Activated effector memory CD4-positive, alpha-beta T cell treated with Interleukin-2 at 50 U/mL for 16 hours (primary cell): ENCODE measurements around the gene CD276.

Experiments used
- DNase-seq: peaks from one replicate; pipeline ENCODE4 v3.0.0-alpha.2; 2020

Gene CD276

DNA sequence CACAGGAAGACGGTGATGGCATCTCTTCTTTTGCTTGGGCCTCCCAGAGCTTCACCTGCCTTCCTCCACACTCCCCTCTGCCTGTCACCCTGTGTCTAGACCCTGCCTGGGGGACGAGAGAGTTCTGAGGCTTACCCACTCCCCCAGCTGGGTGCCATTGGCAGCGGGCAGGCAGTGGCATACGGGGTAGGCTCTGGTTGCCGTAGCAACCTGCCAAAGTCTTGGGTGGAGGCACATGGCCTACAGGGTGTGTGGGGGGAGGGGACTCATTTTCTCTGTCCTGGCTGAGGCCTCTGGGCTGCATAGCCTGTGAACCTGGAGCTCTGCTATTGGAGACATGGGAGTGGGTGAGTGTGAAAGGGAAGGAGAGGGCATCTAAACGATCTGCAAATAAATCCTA, 64.5 kb downstream of the CD276 start:
- DNase-seq = no peak

DNA sequence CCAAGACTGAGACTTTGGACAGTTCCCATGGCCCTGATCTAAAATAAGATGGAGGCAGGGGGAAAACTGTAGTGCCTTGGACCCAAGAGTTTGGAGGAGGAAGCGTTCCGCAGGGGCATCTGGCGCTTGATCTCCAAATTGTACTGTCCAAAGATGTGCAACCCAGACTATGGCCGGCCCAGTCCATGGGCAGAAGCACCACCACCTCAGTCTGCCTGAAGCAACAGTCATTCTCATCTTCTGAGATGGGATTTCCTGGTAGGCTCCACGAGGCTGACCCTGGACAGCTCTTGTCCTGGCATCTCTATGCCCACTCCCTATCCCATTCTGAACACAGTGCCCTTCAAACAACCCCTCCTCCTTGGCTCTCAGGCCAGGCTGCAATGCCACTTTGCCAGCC, 65.3 kb downstream of the CD276 start:
- DNase-seq = no peak

DNA sequence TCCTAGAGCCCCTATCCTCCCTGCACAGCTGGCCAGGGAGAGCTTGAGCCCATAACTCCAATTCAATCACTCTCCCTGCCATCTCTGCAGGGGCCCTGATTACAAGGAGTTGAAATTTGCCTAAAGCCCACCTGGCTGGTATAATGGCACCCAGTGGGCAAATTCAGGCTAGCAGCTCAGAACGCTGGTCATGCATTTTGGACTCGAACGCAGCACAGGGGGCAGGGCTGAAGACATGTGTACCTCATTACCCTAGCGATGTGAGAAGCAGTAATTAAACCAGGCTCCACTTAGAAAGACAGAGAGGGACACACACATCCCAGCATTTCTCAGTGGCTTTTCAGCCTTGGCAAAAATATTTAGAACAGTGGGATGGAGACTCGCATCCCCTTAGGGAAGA, 65.8 kb downstream of the CD276 start:
- no peak for DNase-seq

GRCh38 chr15:73750438-73750837, 66.3 kb downstream of the CD276 start:
- no peak for DNase-seq

- no peak for DNase-seq
These were observed 66.8 kb downstream of the CD276 start for GRCh38 chr15:73750951-73751350.

- no peak for DNase-seq
These were observed 67.3 kb downstream of the CD276 start for GRCh38 chr15:73751511-73751898.

DNA sequence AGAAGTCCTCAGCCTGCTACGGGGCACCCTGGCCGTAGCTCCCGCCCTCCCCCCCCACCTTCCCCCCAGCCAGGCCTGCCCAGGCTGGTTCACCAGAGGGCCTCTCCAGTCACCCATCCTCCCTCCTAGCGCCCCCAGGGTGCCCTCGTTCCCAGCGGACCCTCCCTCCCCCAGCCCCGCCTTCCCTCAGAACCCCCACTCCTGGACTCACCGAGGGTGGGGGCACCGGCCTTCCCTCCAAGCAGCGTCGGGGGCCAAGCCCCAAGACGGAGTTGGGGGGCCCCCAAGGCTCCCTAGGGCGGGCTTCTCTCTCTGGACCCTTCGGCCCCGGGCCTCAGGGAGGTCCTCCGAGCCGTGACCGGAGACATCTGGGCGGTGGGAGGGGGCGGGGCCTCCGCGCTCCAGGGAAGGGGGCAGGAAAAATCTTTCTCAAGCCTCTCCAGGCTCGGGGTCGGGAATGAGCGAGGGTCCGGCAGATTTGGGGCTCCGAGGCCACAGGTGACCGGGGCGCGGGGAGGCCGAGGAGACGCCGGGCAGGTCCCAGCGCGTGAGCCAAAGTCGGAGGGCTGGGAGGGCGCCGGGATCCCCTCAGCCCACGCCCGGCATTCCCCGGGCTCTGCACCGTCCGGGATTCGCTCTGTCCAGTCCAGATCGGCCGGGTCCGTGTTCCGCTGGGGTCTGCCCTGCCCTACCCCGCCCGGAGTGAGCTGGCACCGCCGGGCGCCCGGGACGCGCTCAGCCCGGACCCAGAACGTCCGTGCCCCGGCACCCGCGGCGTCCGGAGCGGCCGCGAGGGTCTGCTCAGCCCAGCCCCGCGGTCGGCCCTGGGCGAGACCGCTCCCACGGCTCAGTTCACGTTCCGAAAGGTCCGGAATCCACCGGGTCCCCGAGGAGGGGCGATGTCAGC, 68.0 kb downstream of the CD276 start:
- DNase-seq = no peak

DNA sequence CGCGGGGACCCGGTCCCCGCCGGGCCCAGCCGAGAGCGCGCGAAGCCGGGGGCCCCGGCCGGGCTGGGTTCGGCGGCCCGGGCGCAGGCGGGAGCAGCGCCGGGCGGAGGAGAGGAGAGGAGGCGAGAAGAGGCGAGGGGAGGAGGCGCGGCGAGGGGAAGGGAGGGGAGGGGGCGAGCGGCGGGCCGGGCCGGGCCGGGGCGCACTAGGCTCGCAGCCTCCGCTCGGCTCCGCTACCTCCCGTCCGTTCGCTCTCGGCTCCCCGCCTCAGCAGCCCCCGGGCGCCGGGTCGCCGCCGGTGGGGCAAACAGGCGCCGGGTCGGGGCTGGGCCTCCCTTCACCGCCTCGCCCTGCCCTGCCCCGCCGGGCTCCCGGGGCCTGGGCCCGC, 68.6 kb downstream of the CD276 start:
- DNase-seq = no peak

GRCh38 chr15:73753250-73754130, 69.3 kb downstream of the CD276 start, which contains the start of gene INSYN1:
TSS of gene INSYN1 (minus strand) at chr15:73753351. CDS start at chr15:73751130, 2,221 bp downstream.
- no peak for DNase-seq

DNA sequence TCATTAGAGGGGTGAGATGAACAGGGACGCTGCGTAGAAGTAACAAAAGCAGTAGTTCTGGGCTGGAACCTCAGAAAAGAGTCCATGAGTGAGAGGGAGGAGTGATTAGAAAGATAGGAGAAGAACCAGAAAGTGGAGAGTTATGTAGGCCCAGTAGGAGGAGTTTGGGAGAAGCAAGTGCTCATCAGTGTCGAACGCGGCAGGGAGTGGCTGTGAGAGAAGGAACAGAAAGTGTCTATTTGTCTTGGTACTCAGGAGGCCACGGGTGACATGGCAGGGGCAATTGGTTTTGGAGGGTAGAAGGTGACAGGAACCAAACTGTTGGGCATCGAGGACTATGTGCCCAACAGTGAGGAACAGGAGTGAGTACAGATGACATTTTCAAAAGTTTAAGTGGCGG, 70.3 kb downstream of the CD276 start:
- DNase-seq = no peak

GRCh38 chr15:73755481-73755880, 71.3 kb downstream of the CD276 start:
- no peak for DNase-seq

DNA sequence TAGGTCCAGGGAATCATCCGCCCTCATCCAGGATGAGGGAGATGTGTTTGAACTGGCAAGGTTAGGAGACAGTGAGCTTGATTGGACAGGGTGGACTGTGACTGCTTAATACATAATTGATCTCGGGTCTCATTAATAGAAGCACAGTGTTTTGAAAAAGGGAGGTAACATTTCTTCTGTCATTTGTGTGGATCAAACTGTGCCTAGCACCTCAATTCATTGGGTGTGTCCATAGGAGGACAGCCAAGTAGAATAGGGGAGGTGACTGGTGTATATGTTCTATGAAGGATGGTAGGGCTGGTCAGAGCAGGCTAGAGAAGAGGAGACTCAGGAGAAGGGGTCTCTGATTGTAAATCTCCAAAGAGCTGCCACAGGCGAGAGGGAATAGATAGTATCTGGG, 71.8 kb downstream of the CD276 start:
- no peak for DNase-seq

- no peak for DNase-seq
These were observed 72.2 kb downstream of the CD276 start for GRCh38 chr15:73756390-73756789.

- DNase-seq = no peak
These were observed 72.8 kb downstream of the CD276 start for GRCh38 chr15:73756947-73757513.

GRCh38 chr15:73757571-73757970, 73.4 kb downstream of the CD276 start:
- DNase-seq = no peak

GRCh38 chr15:73758461-73758860, 74.3 kb downstream of the CD276 start:
- DNase-seq = no peak

DNA sequence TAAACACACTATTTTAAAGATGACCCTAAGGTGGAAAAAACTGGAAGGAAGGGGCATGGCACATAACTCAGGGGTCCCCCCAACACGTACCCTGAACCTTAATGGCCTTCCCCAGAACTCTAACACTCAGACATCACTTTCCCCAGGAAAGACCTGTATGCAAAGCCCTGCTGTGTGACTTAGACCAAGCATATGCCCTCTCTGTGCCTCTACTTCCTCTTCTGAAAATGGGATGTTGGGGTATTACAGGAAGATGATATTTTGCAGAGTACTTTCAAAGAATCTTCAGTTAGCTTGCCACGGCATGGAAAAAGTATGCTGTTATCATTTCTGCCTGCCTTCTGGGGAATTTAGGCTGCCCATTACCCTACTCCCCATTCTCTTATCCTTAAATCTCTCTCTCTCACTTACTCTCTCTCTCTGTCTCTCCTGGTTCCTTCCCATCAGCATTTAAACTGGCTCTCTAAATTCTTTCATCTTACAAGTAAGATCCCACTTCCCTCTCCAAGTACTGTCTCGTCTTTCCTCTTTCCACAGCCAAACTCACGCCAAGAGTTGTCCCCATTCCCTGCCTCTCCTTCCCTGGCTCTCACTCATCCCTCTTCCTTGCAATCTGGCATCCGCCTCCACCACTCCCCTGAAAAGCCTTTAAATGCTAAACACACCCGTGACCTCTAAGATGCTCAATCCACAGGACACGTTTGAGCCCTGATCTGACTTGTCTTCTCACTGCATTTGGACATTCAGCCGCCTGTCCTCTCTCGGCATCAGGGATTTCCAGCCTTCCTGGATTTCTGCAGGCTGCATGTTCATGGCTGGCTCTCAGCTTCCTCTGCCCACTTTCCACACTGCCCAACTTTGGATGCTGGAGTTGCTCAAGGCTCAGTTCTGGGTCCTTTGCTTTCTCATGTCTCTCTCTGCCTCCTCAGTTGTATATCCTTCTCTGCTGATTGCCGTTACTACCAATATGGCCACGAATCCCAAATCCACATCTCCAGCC, 76.4 kb downstream of the CD276 start:
- no peak for DNase-seq

- no peak for DNase-seq
These were observed 79.7 kb downstream of the CD276 start for GRCh38 chr15:73763931-73764330.
